Muscle of arm (tissue), 12 donors: ENCODE results near the gene PWWP2B. TPM values are rescaled to one million over a fixed set of nuclear protein-coding genes. Genes with fewer than 3 reads are reported as not detected.

Source experiments
- DNase-seq: peaks from one replicate; pipeline ENCODE4 v3.0.0-alpha.2; 2013
- polyA plus RNA-seq, 12 donors: library from polyadenylated mRNA; unstranded; fragments of 120-200 nt; gene quantifications; one replicate each; pipeline ENCODE4 v1.2.1, GENCODE V29; 2013; ENCODE audit not compliant: insufficient read length in 12 of 12

PWWP2B gene
- polyA plus RNA-seq, 12 donors, result 4.6 to 17.2 (median 7.4) TPM; not detected in 1

GRCh38 chr10:132417257-132417910 is 20.4 kb downstream of the PWWP2B start:
- no peak for DNase-seq

DNA sequence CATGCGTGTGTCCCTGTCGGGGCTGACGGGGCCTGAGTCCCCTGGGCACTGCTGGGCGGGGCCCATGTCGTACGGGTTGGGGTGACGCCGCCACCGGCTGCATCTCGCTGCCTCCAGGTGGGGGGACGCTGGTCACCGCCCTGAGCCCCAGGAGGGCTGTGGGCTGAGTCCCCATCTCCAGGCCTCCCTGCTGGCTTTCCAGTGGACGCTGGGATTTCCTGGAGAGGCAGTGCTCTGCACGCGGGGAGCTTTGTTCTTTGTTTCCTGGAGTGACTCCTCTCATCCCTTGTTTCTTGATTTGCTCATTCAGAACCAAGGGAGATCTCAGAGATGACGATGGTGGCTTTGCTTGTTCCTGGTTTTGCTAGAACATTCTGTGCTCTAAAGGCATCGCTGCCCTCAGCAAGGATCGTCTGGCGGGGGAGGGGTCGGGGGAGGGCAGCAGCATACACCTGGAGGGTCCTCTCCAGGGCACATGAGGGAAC is 21.0 kb downstream of the PWWP2B start:
- DNase-seq, result no peak

GRCh38 chr10:132418527-132419416 is 21.8 kb downstream of the PWWP2B start:
- DNase-seq, result no peak

DNA sequence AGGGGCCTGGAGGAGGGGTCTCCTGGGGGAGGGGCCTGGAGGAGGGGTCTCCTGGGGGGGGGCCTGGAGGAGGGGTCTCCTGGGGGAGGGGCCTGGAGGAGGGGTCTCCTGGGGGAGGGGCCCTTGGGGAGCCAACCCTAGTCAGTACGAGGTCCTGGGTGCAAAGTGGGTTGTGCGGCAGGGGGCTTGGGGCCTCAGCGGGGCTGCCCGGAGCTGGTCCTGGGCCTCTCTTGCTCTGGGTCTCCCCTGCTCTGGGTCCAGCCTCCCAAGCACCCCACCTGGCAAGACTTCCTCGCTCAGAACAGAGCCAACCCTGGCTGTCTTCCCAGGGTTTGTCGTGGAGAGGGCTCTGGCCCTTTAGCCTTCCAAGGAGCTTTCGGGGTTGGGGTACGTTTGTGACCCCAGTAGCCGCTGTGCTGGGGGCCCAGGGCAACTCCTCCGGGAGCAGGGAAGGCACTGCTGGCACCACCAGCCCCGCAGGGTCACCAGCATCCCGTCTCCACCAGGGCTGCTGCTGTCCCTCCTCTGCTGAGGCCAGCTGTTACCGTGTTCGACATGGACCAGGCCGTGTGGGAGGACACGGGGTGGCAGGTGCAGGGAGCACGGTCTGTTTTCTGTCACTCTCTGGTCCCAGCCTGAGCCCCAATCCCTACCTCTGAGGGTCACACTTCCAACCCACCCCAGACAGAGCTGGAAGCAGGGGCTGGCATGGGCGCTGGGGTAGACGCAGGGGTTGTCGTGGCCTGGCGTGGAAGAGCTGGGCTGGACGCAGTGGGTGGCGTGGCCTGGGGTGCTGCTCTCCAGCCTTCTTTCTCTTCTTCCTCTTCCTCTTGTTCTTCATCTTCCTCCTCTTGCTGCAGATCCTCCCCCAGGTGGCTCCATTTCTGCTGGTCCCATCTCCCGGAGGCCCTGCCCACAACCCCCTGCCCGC is 22.8 kb downstream of the PWWP2B start:
- DNase-seq, result no peak

- no peak for DNase-seq
These were observed 23.5 kb downstream of the PWWP2B start for GRCh38 chr10:132420469-132420980.

DNA sequence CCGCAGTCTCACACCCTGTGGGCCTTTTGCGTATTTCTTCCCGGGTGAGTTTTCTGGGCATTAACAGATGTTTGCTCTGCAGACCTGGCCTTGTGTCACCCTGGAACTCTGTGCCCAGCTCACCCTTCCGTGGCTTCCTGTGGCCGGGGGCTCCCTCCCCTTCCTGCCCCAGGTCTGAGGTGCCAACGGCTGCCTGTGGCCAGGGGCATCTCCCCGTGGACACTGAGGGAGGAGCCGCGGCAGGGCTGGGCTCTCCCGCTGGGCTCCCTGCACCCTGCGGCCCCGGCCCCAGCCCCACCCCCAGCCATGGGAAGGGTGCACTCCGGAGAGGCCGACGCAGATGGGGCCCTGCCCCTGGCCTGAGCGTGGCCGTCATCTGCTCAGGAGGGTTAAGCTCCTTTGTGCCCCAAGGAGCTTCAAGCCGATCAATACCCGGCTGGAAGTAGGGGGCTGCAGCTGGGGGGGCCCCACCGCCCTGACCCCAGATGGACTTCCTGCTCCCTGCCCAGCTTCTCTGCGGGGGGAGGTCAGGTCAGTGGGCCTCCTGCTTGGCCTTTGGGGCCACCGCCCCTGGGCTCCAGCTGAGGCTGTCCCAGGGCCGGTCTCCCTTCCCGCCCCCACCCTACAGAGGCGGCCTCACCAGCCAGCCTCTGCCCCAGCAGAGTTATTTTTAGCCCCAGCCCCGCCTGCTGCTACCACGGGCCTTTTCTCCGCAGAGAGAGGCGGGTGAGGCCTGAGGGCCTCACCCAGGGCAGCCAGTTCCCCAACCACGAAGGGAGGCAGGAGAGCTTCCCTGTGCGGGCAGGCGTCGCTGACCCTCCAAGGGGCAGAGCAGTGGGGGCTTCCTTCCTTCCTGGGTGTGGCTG is 24.2 kb downstream of the PWWP2B start:
- no peak for DNase-seq

DNA sequence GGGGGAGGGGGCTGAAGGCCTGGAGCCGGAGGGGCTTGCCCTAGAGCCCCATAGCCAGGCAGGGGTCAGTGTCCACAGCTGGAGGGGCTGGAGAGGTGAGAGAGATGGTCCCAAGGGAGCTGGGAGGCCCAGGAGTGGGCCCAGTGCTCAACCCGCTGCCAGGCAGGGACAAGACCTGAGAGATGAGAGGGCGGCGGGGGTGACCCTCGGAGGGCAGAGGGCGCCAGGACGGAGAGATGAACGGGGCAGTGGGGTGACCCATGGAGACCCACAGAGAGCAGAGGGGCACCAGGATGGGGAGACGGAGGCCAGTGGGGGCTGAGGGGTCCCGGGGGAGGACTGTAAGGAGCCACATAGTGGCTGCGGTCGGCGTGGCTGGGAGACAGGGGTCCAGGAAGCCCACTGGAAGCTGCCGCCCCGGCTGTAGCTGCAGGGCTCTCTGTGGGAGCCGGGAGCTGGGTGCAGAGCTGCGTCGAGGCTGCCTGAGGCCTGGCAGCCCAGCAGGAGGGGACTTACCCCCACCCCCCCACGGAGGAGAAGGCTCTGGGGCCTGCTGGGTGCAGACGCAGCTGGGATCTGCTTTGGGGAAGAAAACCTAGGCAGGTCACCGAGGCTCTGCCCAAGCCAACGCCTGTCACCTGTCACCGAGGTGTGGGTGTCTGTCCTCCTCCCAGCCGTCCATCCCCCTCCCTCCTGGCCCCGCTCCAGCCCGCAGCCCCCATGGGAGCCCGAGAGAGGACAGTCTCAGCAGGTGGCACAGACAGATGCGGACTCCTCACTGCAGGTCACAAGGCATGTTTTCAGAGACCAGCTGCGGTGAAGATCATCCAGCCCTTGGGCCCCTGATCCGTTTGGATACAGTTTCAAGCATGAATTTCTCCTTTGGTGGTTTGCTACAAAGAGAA is 25.1 kb downstream of the PWWP2B start:
- DNase-seq, result no peak

DNA sequence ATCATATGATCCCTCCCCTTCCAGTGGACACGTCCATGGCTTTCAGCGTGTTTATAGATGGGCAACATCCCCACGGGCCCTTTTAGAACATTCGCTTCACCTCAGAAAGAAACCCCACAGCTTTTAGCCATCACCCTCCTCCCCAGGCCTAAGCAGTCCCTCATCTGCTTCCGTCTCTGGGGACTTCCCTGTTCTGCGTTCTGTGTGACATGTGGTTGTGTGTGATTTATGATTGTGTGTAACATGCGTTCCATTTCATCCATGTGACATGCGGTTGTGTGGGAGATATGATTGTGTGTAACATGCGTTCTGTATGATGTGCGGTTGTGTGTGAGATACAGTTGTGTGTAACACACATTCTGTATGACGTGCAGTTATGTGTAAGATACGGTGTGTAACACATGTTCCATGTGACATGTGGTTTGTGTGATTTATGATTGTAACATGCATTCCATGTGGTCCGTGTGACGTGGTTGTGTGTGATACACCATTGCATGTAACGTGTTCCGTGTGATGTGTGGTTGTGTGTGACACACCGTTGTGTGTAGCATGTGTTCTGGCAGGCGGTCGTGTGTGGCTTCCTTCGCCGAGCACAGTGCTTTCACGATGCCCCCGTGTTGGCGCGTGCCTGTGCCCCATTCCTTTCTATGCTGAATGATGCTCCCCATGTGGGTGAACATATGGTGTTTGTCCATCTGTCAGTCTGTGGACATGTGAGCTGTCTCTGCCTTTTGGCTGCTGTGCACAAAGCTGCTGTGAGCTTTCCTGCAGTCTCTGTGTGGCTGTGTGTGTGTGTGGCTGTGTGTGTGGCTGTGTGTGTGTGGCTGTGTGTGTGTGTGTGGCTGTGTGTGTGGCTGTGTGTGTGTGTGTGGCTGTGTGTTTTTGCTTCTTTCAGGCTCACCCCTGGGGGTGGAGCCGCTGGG is 26.2 kb downstream of the PWWP2B start:
- no peak for DNase-seq

DNA sequence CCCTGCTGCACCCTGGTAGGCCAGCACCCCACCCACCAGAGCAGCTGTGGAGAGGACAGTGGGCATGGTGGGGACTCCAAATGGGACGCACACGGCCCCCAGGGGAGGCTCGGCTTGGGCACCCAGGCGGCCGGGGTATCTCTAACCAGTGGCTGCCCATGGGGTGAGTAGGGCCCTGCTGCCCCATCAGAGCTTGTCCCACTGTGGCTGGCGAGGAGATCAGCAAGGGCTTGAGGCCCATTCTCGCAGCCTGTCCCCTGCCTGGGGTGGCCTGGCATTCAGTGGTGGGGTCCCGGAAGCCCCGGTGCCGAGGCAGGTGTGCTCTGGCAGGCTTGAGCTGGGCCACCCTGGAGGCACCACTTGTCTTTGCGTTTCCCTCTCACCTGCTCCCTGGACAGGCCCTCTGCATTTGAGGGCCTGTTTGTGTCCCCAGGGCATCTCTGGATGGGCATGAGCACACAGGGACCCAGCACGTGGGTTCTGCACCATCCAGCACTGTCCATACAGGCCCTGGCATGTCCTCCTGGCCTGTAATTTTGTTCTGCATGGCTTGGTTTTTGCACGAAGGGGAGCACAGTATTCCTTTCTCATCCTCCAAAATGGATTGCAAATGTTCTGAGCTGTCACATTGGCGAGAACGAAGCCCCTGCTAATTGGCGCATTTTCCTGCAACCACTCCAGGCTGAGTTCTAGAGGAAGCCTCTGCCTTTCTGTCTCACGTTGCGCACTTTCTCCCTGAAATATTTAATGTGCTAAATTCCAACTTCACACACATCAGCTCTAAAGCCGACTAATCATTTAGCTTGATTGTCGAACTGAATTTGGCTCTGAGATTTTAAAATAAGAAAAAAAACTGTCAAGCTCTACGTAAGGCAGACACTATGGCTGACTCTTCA is 27.2 kb downstream of the PWWP2B start:
- no peak for DNase-seq

GRCh38 chr10:132425029-132425756 is 28.2 kb downstream of the PWWP2B start:
- DNase-seq, result no peak

DNA sequence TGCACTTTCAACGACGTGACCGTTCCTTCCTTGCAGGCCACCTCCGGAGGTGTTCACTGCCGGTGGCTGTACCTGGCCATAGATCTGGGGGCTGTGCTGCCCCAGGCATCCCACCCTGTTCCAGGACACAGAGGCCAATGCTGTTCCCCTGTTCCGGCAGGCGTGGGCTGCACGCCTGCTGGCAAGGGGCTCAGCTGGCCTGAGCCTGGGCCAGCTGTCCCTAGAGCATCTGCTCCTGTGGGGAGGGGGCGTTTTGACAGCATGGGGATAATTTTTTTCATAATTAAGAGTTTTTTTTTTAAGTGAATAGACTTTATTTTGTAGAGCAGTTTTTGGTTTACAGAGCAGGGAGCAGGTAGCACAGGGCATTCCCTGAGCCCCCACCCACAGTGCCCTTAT is 28.8 kb downstream of the PWWP2B start:
- DNase-seq, result no peak

GRCh38 chr10:132427006-132427771 is 30.2 kb downstream of the PWWP2B start:
- DNase-seq, result no peak

- DNase-seq, result no peak
These were observed 31.0 kb downstream of the PWWP2B start for GRCh38 chr10:132427939-132428367.

GRCh38 chr10:132428486-132428995 is 31.5 kb downstream of the PWWP2B start:
- no peak for DNase-seq
